GM18519 (cell line): Measurements from ENCODE around the gene GPR27.

ENCODE experiments used
- ATAC-seq: cut with Tn5 transposase; IDR thresholded peaks from one replicate; pipeline ENCODE4 v1.9.1; 2021; ENCODE audit warnings: mild to moderate bottlenecking, moderate library complexity; ENCODE audit not compliant: unreplicated experiment, low FRiP score

Gene GPR27

GRCh38 chr3:71732637-71733036 lies 21.0 kb upstream of the GPR27 start:
- ATAC-seq = no peak

GRCh38 chr3:71733319-71733718 lies 20.3 kb upstream of the GPR27 start:
- no peak for ATAC-seq

- ATAC-seq = no peak
These were observed 18.8 kb upstream of the GPR27 start for GRCh38 chr3:71734881-71735280.

GRCh38 chr3:71742621-71743020 lies 11.0 kb upstream of the GPR27 start:
- no peak for ATAC-seq

- no peak for ATAC-seq
These were observed 8.9 kb upstream of the GPR27 start for GRCh38 chr3:71744738-71745137.

GRCh38 chr3:71751602-71752001 lies 2.1 kb upstream of the GPR27 start:
- ATAC-seq = no peak

GRCh38 chr3:71752831-71753700 lies 589 bp upstream of the GPR27 start:
- ATAC-seq = no peak

GRCh38 chr3:71754610-71755253 lies 1.1 kb downstream of the GPR27 start:
- ATAC-seq = no peak

- no peak for ATAC-seq
These were observed 4.4 kb downstream of the GPR27 start for GRCh38 chr3:71758091-71758490.

GRCh38 chr3:71759401-71759800 lies 5.7 kb downstream of the GPR27 start:
- ATAC-seq = no peak

GRCh38 chr3:71760140-71760539 lies 6.5 kb downstream of the GPR27 start:
- no peak for ATAC-seq

GRCh38 chr3:71763426-71763825 lies 9.8 kb downstream of the GPR27 start:
- no peak for ATAC-seq

- ATAC-seq = no peak
These were observed 17.5 kb downstream of the GPR27 start for GRCh38 chr3:71771126-71771525.

- ATAC-seq = no peak
These were observed 18.2 kb downstream of the GPR27 start for GRCh38 chr3:71771884-71772283.

- ATAC-seq = no peak
These were observed 22.9 kb downstream of the GPR27 start for GRCh38 chr3:71776538-71776937.

- ATAC-seq = no peak
These were observed 24.7 kb downstream of the GPR27 start for GRCh38 chr3:71778353-71778752.

- no peak for ATAC-seq
These were observed 26.2 kb downstream of the GPR27 start for GRCh38 chr3:71779674-71780377.

GRCh38 chr3:71780430-71780829 lies 26.8 kb downstream of the GPR27 start:
- ATAC-seq = no peak

- ATAC-seq = no peak
These were observed 29.5 kb downstream of the GPR27 start for GRCh38 chr3:71783152-71783551.

- ATAC-seq = no peak
These were observed 30.7 kb downstream of the GPR27 start for GRCh38 chr3:71784201-71784913.
